CD4-positive, alpha-beta T cell treated with Interleukin-1 beta for 1 hour (primary cell): ENCODE data around the gene PCAT6.
A peak's percentile ranks its signal among the peaks of the same experiment; 100 is the strongest.

Source experiments
- DNase-seq, 2 donors: peaks; one replicate each; pipeline ENCODE4 v3.0.0-alpha.2; 2020 to 2022

The PCAT6 gene

DNA sequence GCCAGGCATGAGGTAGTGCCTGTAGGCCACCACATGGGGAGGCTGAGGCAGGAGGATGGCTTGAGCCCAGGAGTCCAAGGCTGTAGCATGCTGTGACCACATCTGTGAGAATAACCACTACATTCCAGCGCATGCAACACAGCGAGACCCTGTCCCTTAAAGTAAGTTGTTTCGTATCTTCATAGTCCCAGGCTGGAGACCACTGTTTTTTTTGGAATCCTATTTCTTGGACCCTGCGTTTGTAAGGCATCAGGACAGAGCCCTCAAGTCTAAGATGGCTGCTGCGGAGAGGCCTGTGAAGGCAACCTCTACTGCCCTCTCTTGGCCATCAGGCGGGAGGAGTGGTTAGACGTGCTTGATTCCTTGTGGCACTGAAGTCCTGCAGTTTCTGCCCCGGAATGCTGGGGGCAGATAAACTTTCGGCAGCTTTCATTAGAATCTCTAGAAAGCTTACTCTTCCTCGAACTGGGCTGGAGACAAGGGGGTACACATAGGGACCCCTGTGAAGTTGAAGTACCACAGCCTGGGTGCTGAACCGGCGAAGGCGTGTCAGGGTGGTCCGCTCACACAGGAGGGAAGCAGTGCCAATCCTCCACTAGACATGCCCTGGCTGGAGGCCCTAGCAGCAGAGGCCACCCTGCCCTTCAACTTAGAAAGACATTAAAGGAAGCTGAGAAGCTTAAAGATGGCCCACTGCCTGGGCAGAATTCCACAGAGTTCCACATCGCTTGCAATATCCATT lies 41.6 kb downstream of the PCAT6 start:
- DNase-seq: peak; percentile 35 to 41

DNA sequence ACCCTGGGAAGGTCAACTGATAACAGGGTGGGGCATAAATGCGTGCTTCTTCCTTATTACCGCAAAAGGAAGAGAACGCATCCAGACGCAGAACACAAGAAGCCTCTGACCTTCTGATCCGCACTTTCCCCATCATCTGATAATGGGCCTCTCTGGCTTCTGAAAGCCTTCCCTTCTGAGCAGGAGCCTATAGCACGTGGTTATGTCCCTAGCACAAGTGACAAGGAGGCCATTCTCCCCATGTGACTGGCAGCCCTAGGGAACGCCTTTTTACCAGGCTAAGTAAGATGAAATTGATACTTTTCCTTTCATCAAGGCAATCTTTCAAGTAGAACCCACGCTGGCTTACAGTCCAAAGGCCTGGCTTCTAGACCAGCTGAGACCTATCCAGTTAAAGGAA lies 44.0 kb downstream of the PCAT6 start:
- no peak for DNase-seq

DNA sequence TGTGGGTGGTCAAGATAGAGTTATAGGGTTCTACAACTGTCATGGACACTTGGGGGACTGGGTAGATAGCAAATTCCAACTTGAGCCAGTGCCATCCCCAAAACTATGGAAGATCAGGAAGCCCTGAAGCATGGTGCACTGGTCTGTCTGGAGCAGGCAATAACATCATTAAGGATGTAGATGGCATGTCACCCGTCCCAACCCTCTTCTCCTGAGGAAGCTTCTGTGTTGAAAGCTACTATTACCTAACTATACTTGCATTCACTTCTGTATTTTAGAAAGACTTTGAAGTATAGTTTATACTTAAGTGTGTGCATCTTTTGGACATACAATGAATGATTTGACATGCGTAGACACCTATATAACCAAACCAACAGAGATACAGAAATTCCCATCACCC lies 45.3 kb downstream of the PCAT6 start:
- DNase-seq: no peak

DNA sequence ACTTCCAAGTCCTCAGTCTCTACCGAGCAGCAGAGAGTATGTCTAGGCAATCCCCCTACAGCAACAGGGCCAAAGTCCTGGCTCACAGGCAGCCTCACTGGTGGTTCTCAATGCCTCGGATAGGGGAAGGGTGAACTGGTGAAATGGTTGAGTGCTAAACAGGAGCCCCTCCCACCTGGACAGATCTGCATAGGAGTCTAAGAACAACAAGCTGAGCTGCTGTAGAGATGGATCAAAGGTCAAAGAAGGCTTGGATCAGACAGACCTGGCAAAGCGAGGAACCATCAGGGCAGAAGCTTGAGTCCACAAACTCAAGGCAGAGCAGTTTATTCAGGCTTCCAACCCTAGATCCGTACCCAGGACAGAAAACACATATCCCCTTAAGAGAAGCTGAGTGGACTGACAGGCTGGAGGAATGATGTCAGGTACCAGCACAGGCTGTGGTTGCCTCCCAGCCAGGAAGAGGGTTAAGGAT lies 46.4 kb downstream of the PCAT6 start:
- no peak for DNase-seq

DNA sequence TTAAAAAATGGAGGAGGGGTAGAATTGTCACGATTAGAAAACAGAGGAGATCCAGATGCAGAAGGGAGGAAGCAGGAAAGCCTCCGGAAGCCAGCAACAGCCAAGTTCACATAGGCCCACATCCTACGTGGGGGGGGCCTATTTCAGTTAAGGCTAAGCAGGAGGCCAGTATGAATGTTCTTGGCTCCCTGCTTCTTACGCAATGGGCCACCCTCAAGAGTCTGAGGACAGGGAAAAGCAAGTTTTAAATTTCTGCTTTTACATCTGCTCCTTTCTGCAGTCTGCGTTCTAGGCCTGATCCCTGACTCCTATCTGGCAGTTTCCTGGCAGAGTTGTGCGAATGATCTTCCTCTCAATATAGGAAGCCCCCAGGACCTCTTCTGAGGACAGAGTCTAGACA lies 47.6 kb downstream of the PCAT6 start:
- no peak for DNase-seq

DNA sequence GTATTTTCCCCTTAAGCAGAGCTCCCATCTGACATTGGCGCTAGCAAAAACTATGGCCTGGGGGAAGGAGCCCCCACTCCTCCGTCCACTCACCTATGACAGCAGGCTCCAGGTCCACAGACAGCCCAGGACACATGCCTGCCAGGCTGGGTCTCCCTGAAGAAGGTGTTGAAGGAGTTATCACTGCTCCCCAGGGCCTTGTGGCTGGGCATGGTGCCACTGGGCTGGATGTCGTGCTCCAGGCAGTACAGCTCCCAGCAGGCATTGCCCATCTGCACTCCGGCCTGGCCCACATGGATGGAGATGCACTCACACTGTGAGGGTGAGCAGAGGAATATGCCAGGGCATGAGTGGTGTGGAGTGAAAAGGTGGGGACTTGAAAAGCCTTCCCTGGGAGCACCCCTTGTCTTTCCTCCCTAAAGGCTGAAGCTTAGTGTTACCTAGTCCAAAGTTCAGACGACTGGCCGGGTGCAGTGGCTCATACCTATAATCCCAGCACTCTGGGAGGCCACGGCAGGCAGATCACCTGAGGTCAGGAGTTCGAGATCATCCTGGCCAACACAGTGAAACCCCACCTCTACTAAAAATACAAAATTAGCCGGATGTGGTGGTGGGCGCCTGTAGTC lies 48.1 kb downstream of the PCAT6 start:
- no peak for DNase-seq

DNA sequence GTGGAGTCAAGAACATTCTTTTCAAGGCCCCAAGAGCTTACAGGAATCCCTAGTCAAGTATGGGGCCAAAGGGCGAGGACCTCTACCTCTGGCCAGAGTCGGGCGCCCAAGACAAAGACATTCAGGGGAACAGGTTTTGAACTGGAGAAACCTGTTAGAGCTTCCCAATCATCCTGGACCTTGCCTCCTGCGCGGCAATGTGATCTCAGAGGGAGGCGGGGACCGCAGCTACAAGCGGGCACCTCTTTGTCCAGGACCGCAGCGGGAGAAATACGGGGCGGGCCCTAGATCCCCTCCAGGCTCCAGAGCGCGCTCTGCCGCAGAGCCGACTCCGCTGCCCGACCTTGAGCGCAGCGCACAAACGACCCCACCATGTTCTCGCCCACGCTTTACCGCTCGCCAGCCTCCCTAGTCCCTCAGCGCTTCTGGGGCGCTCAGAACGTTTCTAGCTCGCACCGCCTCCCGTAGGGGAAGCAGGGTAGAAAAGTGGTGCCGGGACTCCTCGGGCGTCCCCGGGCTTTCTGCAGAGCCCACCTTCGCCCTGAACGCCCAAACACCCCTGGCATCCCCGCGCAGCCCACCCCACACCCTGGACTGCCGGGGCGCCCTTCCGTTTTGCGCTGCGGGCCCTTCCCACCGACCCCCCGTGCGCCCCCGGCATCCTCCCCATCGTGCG lies 50.1 kb downstream of the PCAT6 start:
- peak in 1 of 2 donors; percentile 4 for DNase-seq
